Myocyte (in vitro differentiated cells): ENCODE data around the gene GSC2. TPM values are rescaled to one million over a fixed set of nuclear protein-coding genes. Genes with fewer than 3 reads are reported as not detected.

ENCODE experiments used
- DNase-seq: peaks from one replicate; pipeline ENCODE4 v3.0.0-alpha.2; 2012; ENCODE audit warnings: low read depth
- total RNA-seq: library from RNA; depleted of rRNA; stranded (reverse); fragments of >200 nt; gene quantifications from 2 replicates; pipeline ENCODE4 v1.2.3, GENCODE V29; 2014

GSC2 gene
- total RNA-seq, 1 donor from 2014 or later: not detected

- DNase-seq: no peak
These were observed 13.2 kb downstream of the GSC2 start for GRCh38 chr22:19136915-19137314.

GRCh38 chr22:19134874-19135273 is 15.2 kb downstream of the GSC2 start:
- DNase-seq: no peak

GRCh38 chr22:19134176-19134831 is 15.8 kb downstream of the GSC2 start:
- DNase-seq: no peak

- no peak for DNase-seq
These were observed 16.5 kb downstream of the GSC2 start for GRCh38 chr22:19133561-19133960.

GRCh38 chr22:19132693-19133400 is 17.2 kb downstream of the GSC2 start:
- no peak for DNase-seq

- DNase-seq: no peak
These were observed 17.9 kb downstream of the GSC2 start for GRCh38 chr22:19132153-19132552.

GRCh38 chr22:19131685-19132015 is 18.4 kb downstream of the GSC2 start:
- DNase-seq: no peak

- no peak for DNase-seq
These were observed 19.0 kb downstream of the GSC2 start, which contains the start of gene TSSK2 for GRCh38 chr22:19130959-19131684. TSSK2 (plus strand) TSS chr22:19131308; CDS start chr22:19131400, 92 bp downstream.

- DNase-seq: no peak
These were observed 20.2 kb downstream of the GSC2 start for GRCh38 chr22:19129871-19130270.

GRCh38 chr22:19128946-19129727 is 21.0 kb downstream of the GSC2 start:
- no peak for DNase-seq

GRCh38 chr22:19128009-19128401 is 22.1 kb downstream of the GSC2 start:
- no peak for DNase-seq

- no peak for DNase-seq
These were observed 22.6 kb downstream of the GSC2 start for GRCh38 chr22:19127329-19128008.

- DNase-seq: no peak
These were observed 23.5 kb downstream of the GSC2 start for GRCh38 chr22:19126309-19127273.

GRCh38 chr22:19125474-19126308 is 24.4 kb downstream of the GSC2 start:
- DNase-seq: no peak

- DNase-seq: no peak
These were observed 25.1 kb downstream of the GSC2 start for GRCh38 chr22:19125011-19125410.

- DNase-seq: no peak
These were observed 25.7 kb downstream of the GSC2 start for GRCh38 chr22:19124377-19124776.

- DNase-seq: no peak
These were observed 26.2 kb downstream of the GSC2 start for GRCh38 chr22:19123936-19124335.

GRCh38 chr22:19122752-19123492 is 27.2 kb downstream of the GSC2 start:
- DNase-seq: peak; percentile 12
